Measurements from ENCODE around the gene KITLG.
"Not testable (repeated sequence)": the region's sequence is repeated elsewhere in the genome, so short reads cannot be mapped to it uniquely, and the experiment has no call there.

The KITLG gene

DNA sequence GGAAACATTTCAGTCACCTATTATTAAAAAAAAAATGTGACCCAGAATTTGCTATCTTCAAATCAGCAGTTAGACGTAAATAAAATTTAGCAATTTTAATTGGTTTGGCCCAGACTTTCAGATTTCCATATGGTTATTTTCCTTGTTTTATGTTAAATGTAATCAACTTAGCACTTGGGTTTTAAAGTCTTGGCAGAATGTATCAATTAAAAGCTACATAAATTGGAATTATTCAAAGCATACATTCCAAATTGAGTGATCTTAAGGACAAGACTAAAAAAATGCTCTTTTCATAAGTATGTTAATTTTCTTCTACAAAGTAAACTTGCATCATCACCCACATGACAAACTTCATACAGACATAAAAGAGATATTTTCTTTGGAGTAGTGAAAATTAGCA lies 3.4 kb downstream of the KITLG start:
- DNase-seq (ENCODE audit: low read depth in 2 of 3, low spot score in 1 of 3), result no peak

DNA sequence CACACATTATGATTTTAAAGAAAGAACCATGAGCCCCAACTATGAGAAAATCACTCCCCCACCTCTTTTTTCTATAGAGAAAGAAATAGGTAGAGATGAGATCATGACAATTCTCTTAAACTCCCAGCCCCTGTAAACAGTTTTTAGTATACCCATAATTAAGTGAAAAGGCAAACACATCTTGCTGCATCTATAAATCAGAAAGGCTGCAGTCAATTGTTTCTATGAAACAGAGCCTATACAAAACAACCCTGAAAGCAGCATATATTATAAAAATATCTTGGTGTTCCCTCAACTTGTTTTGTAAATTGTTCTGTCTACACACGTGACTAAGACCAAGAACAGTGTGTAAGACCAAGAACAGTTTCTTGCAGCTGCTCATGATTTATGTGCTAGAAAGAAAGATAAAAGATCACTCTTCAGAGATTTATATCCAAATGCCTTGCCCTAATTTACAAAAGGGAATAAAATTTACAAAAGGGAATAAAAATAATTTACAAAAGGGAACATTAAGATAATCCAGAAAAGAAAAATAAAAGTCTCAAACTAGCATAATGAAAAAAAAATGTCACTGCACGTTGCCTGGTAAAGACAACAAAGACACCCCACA lies 4.8 kb downstream of the KITLG start:
- DNase-seq (ENCODE audit: low read depth in 2 of 3, low spot score in 1 of 3), result no peak

DNA sequence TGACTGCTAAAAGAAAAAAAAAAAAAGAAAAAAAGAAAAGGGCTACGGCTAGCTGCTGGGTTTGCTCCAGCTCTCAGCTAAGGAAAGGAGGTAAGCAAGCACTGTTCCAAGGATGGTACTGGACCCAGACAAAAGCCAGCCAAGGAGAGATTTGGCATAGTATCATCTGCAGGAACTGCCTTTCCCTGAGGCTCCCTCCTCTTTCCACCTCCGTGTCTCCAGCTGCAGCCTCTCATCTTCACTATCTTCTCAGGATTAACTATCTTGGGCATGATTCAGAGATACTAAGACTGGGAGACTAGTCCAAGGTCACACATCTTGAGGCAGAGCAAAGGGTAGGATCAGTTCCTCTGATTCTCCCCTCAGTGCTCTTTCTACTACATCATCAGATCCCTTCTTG lies 6.0 kb downstream of the KITLG start:
- no peak for DNase-seq (ENCODE audit: low read depth in 2 of 3, low spot score in 1 of 3)

DNA sequence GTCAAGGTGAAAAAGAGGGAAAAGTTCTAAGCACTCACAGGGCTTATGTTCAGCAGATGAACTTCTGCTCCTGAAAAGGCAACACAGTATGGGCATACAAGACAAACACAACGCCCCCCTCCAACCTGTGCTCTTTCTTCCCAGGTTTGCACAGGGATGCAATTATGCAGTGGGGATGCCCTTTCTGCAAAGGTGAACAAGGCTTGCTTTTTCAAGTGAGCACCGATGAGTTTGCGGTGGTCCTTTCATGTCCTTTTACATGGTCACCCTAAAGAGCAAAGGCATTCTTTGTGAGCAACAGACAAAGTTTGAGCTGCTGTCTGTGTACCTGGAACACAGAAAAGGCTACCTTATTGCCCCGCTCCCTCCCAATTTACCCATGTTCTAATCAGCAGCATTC lies 6.7 kb downstream of the KITLG start:
- no peak for DNase-seq (ENCODE audit: low read depth in 2 of 3, low spot score in 1 of 3)

DNA sequence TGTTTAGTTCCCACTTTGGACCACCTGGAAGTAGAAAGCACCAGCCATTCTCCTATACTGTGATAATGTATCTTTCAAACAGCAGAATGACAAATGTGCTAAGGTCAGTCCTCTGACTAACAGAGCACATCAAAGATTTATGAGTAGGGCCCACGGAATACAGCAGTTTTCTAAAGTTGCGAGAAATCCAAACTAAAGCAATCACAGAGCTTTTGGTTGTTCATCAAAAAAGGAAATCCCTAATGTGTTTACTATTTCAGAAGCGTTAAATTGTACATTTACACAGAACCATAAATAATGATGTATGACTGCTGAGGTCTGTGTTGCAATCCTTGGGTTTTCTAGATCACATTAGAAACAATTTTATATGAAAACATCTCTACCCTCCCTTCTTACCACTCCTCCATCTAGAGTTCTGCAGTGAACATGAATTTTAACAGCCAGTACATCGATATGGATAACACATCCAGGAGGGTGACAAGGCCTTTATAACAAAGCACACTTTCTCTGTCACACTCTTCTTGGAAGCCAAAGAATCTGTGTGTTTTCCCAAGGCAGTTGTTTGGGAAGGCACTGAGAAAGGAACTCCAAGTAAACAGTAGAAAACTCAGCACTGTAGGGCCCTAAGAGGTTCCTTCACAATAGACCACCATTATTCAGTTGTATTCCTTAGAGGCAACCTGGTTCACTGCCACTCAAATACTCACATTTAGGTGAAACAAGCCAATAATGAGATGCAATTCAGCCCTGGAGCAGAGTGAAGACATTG lies 7.3 kb downstream of the KITLG start:
- DNase-seq (ENCODE audit: low read depth in 2 of 3, low spot score in 1 of 3), result no peak

DNA sequence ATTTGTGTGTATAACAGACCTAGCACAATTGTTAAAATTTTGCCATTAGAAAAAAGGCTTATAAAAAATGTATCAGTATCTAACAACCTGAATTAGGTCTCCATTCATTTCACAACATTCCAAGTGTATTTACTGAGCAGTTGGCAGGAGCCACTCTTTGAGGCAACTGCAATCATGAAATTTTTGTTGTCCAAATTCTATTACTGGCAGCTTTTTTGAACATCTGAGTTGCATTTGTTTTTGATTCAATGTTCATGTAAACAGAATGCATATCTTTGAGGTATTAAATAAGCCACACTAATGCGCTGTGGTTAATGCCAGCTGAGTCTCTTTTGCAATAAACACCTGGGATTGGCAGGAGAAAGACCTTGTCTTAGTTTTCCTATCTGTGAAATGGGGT lies 8.7 kb downstream of the KITLG start:
- DNase-seq (ENCODE audit: low read depth in 2 of 3, low spot score in 1 of 3), result no peak

DNA sequence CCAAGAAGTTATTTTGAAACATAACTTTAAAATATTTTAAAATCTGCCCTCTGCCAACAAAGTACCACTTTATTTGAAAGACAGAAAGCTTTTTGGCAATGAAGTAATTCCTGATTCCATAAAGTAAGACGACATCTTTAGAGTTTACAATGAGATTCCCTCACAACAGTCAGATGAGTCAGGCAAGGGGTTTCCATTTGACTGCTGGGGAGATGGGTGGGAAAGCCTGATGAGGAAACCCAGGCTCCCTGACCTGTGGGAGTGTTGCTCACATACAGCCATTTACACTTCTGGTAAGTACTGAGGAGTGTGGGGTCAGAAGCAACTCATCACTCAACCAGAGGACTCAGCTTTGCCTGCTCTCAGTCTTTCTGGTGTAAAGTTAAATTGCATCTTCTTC lies 10.2 kb downstream of the KITLG start:
- DNase-seq (ENCODE audit: low read depth in 2 of 3, low spot score in 1 of 3), result no peak

DNA sequence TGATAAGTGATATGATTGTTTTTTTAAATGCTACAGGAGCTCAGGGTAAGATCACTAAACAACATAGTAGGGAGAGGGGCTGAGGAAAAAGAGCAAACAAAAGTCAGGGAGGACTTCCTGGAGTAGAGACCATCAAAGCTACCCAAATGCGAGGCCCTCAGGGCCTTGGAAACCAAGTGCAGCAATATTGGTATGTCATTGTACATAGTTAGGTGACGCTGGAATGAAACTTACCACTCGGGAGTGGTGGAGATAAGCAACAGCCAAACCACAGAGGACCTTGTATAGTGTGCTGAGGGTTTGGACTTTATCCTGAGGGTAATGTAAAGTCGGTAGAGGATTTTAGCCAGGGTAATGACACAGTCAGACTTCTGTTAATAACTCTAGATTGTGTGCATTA lies 13.8 kb downstream of the KITLG start:
- no peak for DNase-seq (ENCODE audit: low read depth in 2 of 3, low spot score in 1 of 3)

DNA sequence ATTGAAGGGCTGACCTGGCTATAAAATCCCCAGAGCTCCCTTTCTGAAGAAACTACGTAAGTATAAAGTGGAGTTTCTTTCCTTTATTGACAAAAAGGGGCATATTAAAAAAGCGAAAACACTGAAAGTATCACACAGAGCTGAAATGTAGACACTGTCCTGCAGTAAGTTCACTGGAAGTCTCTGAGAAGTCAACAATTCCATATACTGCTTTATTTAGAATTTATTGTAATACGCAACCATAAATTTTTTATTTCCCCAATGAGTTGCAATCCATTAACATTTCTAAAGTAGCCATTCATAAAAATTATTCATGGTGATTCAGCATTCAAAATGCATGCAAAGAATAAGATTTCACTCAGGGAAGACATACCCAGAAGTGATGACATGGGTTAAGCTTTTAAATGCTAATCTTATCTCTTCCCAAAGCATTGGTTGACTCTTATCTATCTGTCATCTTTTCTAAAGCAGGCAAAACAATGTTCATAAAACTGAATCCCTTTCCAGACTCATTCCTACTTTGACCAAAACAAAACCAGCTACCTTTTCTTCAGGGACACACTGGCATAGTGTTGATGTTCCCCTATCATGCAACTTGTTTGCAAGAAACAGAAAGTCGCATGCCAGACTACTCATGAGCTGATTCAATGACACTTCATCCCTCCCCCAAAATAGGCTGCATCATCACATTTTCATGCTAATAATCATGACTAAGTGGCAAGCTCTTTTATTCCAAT lies 17.3 kb downstream of the KITLG start:
- no peak for DNase-seq (ENCODE audit: low read depth in 2 of 3, low spot score in 1 of 3)

DNA sequence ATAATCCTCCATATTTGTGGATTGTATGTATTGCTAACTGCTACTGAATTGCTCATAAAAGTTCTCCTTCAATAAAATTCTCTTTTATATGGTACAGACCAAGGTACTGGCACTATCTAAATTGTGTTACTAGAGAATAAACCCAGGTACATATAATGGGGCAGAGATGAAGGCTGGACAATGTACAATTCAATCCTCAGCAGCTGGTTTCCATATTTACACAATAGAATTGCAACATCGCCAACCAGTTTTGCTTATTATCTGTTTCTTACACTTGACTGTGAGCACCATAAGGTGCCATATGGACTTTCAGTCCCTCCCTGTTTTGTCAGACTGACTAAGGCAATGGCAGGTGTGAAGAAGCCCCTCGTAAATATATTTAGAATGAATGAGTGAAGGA lies 18.1 kb downstream of the KITLG start:
- no peak for DNase-seq (ENCODE audit: low read depth in 2 of 3, low spot score in 1 of 3)

DNA sequence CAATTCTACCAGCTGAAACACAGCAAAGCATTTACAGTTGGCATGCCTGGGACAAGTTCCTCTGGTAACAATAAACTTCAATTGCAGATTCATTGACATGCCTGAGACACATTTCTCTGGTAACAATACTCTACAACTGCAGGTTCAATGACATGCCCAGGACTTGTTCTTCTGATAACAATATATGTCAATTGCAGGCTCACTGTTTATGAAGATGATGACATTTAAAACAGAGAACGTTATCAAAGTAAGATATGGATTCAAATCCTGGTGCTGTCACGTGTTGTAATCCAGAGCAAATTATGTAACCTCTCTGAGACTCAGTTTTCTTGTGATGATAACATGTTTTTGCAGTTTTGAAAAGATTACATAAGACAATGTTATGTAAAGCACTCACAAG lies 20.5 kb downstream of the KITLG start:
- no peak for DNase-seq (ENCODE audit: low read depth in 2 of 3, low spot score in 1 of 3)

DNA sequence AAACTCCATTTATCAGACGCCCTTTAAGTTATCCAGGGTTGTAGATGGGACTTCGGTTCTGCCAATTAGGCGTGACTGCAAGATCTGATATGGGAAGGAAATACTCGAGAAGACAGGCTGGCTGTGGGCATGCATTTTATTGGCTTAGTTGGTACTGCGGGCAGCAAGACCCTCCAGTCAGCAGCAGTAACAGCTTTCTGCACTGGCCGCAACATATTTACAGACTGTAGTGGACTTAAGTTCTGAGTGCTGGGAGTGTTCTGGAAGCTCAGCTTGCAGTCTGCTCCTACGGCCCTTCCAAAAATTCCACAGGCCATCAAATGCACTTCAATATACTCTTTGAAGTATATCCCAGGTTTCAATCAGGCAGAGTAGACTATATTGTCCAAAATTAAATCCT lies 21.1 kb downstream of the KITLG start:
- DNase-seq (ENCODE audit: low read depth in 2 of 3, low spot score in 1 of 3), result no peak

DNA sequence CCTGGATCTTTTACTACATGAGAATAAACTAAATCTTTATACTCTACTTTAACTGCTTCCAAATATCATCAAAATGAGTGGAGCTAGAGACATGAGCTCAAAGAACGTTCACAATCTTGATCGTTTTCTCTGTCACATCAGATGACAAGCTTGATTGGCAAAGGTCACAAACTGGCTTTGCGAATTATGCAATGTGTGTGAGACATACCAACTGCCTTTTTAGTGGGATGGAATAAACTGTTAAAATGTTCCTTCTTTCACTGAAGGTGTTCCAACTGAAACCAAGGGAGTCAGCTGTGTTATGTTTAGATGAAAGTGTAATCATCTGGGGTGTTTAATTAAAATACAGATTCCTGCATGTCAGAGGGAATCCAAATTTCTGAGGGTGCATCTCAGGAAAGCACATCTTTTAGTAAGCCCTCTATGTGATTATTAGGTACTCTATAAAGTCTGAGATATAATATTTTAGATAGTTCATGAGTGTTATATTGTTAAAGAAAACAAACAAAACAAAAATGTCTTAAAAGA lies 21.9 kb downstream of the KITLG start:
- no peak for DNase-seq (ENCODE audit: low read depth in 2 of 3, low spot score in 1 of 3)

DNA sequence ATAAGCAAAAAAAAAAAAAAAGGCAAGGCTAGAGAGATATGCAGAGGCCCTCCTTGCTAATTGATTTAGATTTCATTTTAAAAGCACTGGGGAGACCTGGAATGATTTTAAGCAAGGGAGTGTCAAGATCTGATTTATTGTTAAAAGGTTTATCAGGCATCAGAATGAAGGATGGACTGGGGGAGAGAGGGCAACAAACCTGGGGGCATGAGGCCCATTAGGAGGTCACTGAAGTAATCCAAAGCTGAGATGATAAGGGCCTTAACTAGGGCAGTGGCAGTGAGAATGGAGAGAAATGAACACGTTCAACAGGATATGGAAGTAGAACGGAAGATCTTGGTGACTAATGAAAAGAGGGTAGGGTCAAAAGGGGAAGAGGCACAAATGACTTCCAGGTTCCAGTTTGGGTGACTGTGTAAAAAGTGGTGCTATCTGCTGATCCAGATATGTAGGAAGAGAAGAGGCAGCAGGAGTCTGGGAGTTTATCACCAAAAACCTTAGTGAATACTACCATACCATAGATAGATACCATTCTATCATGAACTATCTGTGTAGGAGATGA lies 24.0 kb downstream of the KITLG start:
- no peak for DNase-seq (ENCODE audit: low read depth in 2 of 3, low spot score in 1 of 3)

DNA sequence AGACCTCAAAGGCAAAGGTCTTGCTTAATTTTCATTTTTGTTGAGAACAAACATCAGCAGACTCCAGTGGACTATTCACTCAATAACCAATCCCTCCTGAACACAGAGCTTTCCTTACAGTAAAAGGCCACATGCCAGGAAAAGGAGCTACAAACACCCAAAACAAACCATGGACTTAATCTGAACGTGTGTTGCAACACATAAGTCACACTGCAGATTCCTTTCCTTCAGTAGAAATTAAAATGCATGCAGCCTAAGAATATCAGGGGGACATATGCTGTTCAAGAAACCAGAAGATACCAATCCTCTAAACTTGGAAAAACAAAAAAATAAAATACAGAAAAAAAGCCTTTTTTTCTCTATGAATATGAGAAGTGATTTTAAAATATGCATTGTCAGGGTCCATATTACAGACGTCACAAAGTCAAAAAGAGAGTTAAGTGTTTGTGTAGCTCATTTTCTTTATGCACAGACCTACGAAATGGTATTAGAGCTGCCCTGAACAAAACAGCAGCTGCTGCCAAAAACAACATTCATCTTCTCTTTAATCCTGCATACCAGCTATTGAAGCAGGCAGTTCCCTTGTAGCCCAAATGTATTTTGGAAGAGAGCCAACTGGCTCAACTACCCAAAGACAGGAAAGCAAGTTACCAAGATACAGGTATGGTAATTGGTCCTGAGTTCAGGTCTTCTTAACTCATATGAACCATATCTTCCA lies 26.2 kb downstream of the KITLG start:
- no peak for DNase-seq (ENCODE audit: low read depth in 2 of 3, low spot score in 1 of 3)

DNA sequence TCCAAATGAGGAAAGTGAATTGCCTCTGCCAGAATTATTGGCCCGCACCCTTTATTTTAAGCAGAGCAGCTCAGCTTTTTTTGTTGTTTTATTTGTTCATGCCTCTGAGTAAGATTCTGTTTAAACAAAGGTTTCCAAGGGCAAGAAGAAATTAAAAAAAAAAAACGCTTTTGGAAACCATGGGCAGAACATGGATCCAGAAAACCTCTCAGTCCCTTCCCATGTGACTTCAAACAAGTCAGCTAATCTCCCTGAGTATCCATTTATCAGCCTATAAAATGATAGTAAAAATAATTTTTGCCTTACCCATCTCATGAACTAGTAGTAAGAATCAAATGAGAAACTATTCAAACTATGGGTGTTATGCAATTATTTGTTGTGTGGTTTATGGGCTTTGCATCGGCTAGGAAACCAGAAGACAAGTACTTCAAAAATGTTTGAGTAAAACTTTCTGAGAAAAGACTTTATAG lies 27.6 kb downstream of the KITLG start:
- no peak for DNase-seq (ENCODE audit: low read depth in 2 of 3, low spot score in 1 of 3)

DNA sequence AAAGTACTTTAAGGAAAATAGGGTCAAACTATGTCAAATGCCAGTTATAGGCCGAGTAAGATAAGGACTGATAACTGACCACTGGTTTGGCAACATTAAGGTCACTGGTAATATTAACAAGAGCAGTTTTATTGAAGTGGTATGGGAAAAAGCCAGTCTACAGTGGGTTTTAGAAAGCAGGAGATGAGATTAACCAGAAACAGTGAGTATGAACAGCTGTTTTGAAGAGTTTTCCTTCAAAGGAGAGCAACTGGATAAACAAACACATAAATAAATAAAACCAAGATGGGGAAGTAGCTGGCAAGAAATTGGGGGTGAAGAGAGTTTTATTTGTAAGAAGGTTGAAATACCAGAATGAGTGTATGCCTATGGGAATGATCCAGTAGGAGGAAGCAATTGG lies 30.3 kb downstream of the KITLG start:
- no peak for DNase-seq (ENCODE audit: low read depth in 2 of 3, low spot score in 1 of 3)

DNA sequence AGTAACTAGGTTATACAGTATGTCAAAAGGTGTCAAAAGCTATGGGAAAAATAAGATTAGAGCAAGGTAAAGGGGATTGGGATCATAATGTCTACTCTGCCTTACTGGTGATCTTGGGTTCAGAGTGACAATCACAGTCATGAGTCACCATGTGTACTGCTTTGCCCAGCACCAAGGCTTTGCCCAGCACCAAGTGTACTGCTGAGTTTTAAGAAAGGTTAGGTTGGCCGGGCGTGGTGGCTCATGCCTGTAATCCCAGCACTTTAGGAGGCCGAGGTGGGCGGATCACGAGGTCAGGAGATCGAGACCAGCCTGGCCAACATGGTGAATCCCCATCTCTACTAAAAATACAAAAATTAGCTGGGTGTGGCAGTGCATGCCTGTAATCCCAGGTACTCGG lies 32.3 kb downstream of the KITLG start:
- not testable (repeated sequence) for DNase-seq (ENCODE audit: low read depth in 2 of 3, low spot score in 1 of 3)

DNA sequence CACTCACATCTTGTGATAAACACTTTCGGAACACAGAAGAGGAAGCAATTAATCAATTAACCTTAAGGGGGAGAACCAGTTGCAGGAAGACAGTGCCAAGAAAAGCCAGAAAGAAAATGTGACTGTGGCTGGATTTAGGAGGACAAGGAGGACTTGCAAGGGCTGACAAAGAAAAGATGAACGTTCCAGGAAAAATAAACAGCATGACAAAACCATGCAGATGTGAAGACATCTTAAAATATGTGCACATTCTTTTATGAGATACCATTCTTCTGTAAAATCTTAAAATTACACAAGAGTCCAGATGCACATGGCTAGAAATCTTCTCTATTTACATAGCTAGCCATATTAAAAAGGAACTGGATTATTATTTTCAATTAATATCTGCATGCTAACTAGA lies 33.4 kb downstream of the KITLG start:
- no peak for DNase-seq (ENCODE audit: low read depth in 2 of 3, low spot score in 1 of 3)

DNA sequence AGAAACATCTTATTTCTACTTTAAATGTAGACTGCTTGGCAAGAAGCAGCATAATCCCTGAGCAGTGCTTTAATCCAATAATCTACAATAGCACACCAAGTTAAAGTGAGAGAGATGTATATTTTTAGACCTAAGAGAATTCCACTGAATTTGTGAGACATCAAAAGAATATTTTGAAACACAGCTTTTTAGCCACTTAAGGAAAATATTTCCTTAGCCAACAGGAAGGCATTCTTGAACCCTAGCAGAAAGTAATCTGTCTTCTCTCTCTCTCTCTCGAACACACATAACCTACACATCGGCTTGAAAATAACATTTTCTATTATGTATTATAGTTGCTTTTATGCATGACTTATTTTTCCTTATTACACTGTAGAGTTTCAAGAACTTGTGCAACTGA lies 34.0 kb downstream of the KITLG start:
- DNase-seq (ENCODE audit: low read depth in 2 of 3, low spot score in 1 of 3), result no peak

Data from stimulated activated CD4-positive, alpha-beta T cell treated with anti-CD3 and anti-CD28 coated beads, Interleukin-12 subunit alpha, Interleukin-12 subunit beta, amount 100 ng/mL, for 48 hours (primary cell).